Sigmoid colon (tissue), 4 donors: Measurements from ENCODE around the gene CASP10.

Experiments used
- EP300 ChIP-seq, 4 donors: sonication (generic); formaldehyde crosslinking; IDR thresholded peaks; one replicate each; pipeline ENCODE4 v1.6.1; 2017; ENCODE audit warnings: antibody characterized with exemption in 4 of 4
- POLR2A ChIP-seq, 2 donors: fragments of 450-650 bp; IDR thresholded peaks; one replicate each; pipeline ENCODE4 v1.6.1; 2016; ENCODE audit warnings: antibody characterized with exemption in 2 of 2, mild to moderate bottlenecking in 2 of 2, moderate library complexity in 2 of 2
- TF ChIP-seq, protein P1 (sequence below), 4 experiments: fragments of 450-650 bp in 3 of 4; fragments of 200-600 bp in 1 of 4; IDR thresholded peaks; one replicate each; pipeline ENCODE4 v1.5.1; 2016 to 2019; ENCODE audit warnings: antibody characterized with exemption in 4 of 4, mild to moderate bottlenecking in 3 of 4, moderate library complexity in 2 of 4

- TF ChIP-seq EP300 (IDR thresholded peaks at IDR 0.05) (no peak), POLR2A (IDR thresholded peaks at IDR 0.05) (no peak)
- TF ChIP-seq, protein P1, sequence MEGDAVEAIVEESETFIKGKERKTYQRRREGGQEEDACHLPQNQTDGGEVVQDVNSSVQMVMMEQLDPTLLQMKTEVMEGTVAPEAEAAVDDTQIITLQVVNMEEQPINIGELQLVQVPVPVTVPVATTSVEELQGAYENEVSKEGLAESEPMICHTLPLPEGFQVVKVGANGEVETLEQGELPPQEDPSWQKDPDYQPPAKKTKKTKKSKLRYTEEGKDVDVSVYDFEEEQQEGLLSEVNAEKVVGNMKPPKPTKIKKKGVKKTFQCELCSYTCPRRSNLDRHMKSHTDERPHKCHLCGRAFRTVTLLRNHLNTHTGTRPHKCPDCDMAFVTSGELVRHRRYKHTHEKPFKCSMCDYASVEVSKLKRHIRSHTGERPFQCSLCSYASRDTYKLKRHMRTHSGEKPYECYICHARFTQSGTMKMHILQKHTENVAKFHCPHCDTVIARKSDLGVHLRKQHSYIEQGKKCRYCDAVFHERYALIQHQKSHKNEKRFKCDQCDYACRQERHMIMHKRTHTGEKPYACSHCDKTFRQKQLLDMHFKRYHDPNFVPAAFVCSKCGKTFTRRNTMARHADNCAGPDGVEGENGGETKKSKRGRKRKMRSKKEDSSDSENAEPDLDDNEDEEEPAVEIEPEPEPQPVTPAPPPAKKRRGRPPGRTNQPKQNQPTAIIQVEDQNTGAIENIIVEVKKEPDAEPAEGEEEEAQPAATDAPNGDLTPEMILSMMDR (IDR thresholded peaks at IDR 0.05) = no peak
Measured at GRCh38 chr2:201261906-201262305, 79.0 kb downstream of the CASP10 start.
